HG03135 (cell line): Measurements from ENCODE around the gene JUN.

Experiments used
- ATAC-seq: cut with Tn5 transposase; IDR thresholded peaks from one replicate; pipeline ENCODE4 v1.9.1; 2021; ENCODE audit warnings: mild to moderate bottlenecking, moderate library complexity; ENCODE audit not compliant: unreplicated experiment

The JUN gene

DNA sequence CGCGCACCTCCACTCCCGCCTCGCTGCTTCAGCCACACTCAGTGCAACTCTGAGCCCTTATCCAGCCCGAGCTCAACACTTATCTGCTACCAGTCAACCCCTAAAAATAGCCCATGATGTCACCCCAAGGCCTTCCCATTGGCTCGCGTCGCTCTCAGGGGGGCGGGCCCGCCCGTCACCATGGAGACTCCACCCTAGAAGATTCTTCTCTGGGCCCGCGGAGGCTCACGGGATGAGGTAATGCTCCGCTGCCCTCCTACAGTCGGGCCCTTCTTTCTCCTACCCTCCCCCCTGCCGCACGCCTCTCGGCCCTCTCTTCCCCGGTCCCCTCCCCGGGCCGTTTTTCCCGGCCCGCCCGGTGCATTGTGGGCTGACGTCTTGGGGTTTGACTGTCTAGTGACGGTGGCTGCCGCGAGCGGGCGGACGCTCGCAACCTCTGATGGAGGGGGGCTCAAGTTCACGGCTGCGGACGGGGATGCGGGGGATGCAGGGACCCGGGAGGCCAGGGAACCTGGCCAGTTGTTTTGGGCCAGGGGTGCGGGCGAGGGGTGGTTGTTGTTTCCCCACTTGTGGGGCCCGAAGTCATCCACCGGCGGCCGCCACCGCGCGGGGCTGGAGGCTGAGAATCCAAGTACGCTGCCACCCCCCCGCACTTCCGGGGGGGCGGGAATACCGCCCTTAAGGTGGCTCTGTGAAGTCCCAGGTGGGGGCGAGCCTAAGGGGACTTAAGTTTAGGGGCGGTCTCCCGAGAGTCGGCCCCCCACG lies at the start of gene JUN:
TSS of gene JUN (minus strand) at position 55 of the 765 bp plus-strand sequence. CDS start 977 bp downstream, outside the sequence.
- ATAC-seq: peak; percentile 79

DNA sequence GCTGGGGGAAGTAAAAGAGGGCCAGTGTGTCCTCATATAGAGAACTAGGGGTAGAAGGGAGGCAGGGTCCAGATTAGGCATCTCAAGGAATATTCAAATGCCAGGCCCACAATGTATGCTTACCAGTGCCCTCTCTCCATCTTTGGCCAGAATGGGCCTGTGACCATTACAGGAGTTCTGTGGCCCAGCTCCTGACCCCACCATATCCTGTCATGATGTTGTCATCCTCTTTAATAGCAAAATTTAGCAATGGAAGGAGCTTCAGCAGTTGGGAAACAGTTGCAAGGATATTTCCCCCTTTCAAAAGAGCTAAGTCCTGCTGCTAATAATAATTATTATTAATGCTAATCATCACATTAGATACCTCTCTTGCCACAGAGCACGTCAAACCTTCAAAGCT lies 49.3 kb upstream of the JUN start:
- no peak for ATAC-seq

DNA sequence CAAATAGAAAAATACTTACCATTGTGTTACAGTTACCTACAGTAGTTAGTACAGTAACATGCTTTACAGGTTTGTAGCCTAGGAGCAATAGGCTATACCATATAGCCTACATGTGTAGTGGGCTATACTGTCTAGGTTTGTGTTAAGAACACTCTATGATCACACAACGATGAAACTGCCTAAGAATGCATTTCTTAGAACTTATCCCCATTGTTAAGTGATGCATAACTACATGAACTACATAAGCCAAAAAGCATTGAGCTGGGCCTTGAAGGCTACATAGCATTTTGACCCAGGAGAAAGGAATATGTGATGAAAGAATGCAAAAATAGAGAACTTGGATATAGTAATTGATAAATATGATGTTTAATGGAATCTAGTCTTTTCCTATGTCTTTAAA lies 46.4 kb upstream of the JUN start:
- ATAC-seq: no peak

DNA sequence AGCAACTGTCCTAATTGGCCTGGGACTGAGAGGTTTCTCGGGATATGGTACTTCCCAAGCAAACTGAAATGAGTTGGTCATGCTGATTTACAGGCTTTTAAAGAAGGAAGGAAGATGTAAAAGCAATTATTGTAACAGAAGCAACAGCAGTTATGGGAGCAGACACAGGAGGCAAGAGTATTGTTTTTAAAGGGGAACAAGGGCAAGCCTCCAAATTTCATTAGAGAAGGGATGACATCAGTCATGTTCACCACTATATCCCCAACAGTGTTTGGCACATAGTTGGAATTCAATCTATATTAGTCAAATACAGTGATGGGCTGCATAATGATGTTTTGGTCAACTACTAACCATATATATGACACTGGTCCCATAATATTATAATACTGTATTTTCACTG lies 46.0 kb upstream of the JUN start:
- no peak for ATAC-seq

DNA sequence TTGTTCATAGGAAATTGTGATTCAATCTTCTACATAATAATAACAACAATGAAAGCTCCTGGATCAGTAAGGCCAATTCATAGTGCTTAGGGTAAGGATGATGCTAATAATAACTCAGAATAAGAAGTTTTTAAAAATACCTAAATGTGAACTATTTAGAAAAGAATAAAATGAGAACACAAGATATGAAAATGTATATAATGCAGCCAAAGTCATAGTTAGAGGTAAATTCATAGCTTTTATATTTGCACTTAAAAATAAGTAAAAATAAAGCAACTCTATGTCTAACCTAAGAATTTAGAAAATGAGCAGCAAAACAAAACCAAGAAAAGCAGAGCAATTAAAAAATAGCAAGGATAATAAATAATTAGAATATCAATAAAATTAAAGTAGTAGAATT lies 43.5 kb upstream of the JUN start:
- ATAC-seq: no peak

DNA sequence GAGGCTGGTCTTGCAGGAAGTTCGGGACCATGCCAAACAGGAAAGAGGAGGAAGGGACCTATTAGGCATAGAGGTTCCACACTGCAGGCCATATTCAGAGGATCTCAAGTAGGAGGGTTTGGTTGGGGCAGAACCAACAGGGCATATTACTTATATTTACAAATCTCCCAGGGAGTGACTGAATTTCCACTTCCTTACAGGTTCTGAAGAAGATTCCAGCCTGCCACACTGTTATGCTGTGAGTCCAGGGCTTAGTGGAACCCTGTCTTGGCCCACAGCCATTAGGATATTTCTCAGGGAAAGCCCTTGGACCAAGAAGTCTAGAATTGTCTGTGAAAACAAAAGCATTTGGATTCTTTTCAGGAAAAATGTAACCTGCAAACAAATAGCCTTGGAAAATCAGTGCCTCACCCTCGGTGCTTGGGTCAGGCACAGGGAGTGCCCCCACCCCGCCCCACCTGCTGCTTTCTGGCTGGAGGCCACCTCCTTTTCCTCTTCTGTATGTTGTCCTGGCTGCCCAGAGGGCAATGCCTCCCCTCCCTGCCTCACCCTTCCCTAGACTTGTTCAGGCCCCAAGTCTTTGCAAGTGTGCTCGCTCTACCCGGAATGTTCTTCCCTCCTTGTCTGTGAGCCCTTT lies 41.0 kb upstream of the JUN start:
- no peak for ATAC-seq

DNA sequence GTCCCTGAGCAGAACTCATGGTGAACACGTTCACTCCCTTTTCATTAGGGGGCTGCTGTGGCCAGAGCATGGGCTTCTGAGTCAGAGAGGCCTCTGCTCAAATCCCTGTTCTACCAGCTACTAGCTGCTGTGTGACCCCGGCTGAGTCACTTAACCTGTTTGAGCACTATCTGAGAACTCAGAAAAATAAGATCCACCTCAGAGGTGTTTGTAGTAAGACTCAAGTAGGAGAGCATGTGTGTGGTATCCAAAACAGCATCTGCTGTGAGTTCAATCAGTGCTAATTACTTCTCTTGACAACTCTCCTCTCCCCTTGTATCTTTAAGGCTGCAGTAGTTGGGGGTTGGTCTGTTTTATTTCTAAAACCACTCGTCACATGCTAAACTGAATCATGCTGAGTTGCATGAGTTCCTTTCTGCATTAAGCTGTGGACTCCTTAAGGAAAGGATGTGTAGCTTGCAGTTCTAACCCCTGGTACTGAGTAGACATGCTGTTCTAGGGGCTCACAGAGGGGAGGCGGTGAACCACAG lies 39.7 kb upstream of the JUN start:
- no peak for ATAC-seq

DNA sequence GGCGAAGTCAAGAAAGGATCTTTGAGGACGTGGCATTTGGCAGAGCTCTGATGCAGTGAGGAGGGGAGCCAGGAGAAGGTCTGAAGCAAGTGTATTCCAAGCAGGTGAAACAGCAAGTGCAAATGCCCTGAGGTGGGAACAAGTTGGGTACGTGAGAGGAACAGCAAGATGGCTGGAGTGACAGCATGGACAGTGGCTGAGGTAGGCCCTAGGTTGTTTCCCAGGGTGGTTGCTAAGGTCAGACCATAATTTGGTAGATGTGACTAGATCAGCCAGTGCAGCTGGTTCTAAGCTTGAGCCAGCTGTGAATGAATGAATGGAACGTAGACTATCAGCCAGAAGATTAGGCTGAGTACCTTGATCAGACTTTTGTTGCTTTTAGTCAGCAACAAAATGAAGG lies 37.5 kb upstream of the JUN start:
- ATAC-seq: no peak

DNA sequence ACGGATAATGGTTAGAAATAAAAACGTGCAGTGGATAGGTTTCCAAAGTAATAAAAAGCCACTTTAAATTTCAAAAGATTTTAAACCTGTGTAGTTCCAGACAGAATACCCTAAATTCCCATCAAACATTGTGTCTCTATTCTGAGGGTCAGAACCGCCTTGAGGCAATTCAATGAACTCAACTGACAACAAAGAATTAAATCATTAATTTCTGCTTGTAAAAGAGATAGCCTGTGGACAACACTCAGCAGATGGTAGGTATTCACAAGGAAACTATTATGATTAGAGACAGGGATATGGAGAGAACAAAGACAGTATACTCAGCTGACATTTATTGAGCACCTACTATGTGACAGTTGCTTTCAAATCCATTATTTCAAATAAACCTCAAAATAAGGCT lies 35.1 kb upstream of the JUN start:
- no peak for ATAC-seq

DNA sequence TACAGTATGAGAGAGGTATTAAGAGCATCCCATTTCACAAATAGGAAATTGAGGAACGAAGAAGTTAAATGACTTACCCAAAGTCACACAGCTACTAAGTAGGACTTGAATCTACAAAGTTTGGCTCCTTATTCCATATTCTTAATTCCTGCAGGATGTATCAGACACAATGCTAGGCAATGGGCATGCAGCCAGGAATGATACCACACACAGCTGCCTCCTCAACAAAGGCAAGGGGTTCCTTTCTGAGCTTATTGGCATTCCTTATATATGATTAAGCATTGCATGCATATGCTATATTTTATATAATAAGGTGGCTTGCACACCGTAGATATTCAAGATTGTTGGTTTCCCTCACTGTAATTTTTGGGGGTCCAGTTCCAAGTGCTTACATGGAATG lies 34.2 kb upstream of the JUN start:
- no peak for ATAC-seq

DNA sequence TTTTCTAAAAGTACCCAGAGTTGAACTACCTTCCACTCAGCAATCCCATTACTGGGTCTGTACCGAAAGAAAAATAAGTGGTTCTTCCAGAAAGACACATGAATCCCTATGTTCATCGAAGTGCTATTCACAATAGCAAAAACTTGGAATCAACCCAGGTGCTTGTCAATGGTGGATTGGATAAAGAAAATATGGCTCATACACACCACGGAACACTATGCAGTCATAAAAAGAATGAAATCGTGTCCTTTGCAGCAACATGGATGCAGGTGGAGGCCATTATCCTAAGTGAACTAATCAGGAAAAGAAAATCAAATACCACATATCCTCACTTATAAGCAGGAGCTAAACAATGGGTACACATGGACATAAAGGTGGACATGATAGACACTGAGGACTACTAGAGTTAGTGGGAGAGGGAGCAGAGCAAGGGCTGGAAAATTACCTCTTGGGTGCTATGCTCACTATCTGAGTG lies 32.9 kb upstream of the JUN start:
- ATAC-seq: no peak

DNA sequence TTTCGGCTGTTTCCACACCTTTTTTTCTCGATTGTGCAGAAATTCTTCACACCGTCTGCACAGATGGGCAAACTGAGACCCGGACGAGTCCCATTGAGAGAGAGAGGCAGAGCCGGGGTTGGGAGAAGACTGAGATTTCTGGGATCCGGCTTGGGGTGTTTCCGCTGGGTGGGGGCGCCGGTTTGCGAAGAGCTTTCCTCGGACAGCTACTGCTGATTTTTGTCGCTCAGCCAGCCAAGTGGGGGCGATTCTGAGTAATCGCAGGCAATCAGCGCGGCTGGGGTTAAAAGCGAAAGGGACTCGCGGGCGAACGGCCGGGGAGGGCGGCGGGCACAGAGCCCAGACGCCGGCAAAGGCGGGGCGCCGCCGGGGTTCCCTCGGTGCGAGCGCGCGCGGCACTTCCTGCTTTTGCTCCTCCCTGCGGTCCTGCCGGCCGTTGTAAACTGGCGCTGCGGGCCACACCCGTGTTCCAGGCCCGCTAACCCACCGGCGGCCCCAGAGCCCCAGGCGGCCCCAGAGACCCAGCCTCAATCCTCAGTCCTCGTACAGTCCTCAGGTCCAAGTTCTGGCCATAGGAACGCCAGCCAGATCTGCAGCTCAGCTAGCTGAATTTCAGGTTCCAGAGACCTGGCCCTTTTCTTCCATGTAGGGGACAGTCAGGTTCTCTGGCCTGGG lies 32.4 kb upstream of the JUN start:
- ATAC-seq: peak; percentile 84

DNA sequence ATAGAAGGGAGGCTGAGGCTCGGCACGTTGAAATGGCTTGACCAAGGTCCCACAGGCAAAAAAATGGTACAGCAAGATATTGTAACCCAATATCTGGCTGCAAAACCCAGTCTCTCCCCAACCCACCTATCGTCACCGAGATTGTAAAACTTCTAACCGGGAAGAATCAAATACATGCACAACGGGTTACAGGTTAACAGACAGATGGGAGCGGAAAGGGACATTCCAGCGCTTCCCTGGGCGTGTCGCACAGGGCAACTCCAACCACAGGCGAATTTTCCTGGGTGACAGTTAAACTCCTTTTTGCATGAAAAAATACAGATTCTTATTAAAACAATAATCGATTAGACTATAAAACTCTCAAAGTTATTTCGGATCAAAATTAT lies 31.8 kb upstream of the JUN start:
- peak; percentile 18 for ATAC-seq

DNA sequence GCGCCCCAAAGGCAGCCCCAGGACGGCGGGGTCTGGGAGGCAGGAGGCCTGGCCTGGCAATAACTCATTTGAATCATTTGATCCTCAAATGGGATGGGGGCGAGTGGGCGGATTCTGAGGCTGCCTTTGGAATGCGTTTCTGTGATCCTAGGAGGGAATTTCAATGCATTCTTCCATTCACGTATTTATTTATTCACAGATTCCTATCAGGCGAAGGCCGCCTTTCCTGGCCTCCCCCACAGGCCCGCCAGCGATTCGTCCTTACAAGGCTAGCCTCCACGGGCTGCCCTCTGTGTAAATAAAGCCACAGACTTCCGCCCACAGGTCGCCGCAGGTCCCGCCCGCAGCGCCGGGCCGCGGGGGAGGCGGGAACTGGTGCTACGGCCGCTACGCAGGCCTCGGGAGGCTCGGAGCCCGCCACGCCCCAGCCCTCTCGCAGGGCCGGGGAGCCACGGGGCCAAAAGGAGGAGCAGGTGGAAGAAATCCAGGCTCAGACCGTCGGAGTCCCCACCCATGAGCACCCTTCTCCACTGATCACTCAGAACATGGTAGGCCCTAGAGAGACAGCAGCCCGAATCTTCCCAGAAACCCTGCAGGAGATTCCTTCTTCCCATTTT lies 31.3 kb upstream of the JUN start:
- ATAC-seq: peak; percentile 49

DNA sequence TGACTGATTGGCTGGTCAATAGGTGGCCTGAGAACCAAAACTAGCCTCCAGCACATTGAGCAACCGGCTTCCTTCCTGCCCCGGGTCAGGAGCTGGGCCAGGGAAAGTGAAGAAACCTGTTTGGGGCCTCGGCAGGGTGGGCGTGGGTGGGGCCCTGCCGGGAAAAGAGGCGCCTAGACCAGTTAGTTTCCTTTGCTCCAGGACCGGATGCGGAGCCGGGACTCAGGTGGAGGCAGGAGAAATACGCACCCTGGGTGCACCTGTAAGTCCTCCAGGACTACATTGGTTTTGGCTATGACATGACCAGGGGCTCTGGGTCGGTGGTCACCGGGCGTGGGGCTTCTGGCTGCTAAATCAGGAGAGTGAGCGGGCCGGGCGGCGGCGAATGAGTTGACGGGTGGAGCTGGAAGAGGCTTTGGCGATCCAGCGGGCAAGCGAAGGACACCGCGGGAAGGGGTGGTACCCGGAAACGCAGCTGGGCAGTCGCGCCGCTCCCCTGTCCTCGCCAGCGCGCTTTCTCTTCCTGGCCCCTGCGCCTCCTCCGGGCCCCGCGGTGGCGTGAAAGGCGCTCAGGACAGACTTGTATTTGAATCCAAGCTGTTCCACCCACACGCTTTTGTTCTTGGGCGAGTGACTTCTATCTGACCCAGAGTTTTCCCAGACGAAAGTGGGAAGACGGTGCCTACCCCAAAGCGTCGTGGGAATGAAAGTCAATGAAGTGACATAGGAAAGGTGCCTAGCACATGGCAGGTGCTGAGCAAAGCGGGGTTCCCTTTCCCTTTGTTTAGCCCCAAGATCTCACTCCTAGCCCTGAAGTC lies 30.6 kb upstream of the JUN start:
- no peak for ATAC-seq

DNA sequence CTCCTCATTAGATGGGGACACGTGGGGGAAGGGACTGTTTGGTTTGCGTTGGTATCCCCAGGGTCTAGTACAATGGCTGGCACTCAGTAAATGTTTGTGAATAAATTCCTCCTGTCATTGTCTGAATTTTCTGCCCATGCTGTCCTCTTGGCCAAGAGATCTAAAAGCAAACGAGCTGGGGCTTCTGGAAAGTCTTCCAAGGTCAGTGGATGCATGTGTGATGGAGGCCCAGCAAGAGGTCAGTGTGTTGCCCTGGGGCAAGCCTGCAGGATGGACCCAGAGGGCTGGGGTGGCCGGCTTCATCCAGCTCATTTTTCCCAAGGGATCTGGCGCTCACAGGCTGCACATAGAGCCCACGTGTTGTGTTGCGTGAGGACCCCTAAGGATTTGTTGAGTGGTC lies 30.0 kb upstream of the JUN start:
- ATAC-seq: no peak

DNA sequence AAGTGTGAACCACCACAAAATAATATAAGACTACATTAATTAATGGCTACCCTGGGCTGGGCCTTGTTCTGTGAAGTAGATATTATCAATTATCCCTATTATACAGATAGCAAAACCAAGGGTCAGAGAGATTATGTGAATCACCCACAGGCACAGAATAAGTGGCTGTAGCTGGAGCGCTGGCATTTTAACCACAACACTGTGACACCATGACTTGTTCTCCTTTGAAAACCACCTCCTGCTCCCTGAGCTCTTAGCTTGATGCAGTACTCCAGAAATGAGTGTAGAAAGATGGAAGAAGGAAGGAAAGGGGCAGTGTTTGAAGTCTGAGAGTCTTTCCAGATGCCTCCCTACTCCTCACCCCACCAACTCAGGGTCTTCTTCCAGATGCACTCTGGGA lies 29.5 kb upstream of the JUN start:
- ATAC-seq: no peak

DNA sequence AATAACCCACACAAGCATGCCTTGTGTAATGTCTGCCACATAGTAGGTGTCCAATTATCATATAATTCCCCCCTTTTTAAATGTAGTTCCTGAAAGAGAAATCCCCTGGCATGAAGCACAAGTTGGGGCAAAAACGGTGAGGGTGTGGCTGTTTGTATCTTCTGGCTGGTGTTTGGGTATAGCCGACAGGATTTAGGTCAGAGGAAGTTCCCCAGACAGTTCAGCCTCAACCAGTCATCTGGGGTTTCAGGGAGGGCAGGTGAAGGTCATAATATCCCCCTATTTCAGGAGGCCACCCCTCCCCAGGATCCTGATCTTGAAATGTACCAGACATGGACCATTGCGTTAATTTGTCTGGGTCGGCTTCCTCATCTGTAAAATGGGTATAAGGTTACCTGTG lies 29.1 kb upstream of the JUN start:
- no peak for ATAC-seq

DNA sequence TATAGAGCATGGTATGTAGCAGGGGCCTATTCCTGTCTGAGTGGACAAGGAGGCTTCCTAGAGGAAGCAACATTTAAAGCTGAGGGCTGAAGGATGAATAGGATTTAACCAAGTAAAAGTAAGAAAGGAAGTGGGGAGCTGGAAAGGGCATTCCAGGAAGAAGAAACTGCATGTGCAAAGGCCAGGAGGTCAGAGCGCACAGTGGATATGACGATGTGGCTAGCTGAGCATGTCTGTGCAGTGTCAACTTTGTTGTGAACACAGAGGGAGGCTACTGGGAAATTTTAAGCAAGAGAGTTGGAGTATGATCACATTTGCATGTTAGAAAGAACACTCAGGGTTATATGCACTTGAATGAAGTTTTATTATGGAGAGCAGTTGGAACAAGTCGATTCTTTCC lies 28.6 kb upstream of the JUN start:
- no peak for ATAC-seq

DNA sequence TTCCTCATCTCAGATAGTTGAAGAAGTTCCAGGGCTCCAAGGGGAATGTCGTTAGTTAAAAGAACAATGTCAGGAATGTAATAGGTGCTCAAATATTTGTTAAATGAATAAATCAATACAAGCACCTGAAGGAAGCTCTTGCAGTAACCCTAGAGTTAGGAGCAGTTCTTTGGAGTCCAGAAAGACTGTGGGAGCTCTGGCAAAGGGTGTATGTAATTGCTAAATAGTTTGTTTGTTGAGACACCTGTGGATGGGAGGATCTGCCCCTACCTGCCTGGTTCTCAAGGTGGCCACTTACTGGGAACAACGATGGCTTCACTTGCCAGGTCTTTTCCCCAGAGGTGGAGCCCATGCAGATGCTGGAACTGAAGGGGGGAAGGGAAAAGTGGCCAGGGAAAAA lies 27.5 kb upstream of the JUN start:
- no peak for ATAC-seq
